OCI-LY7 (cell line): Measurements from ENCODE around the gene HEPHL1.

ENCODE experiments used
- EZH2phosphoT487 ChIP-seq: fragments of 200-600 bp; sonication (generic); IDR thresholded peaks from 2 replicates; pipeline ENCODE4 v1.6.1; 2018; ENCODE audit warnings: low read depth, borderline replicate concordance, mild to moderate bottlenecking, mixed run types, antibody characterized with exemption, low read length, moderate library complexity, mixed read lengths
- TF ChIP-seq, protein P1 (sequence below): fragments of 200-600 bp; sonication (generic); conservative IDR thresholded peaks from 2 replicates; pipeline ENCODE4 v1.5.1; 2014; ENCODE audit warnings: mild to moderate bottlenecking, antibody characterized with exemption, low read length, moderate library complexity, mixed read lengths

DNA sequence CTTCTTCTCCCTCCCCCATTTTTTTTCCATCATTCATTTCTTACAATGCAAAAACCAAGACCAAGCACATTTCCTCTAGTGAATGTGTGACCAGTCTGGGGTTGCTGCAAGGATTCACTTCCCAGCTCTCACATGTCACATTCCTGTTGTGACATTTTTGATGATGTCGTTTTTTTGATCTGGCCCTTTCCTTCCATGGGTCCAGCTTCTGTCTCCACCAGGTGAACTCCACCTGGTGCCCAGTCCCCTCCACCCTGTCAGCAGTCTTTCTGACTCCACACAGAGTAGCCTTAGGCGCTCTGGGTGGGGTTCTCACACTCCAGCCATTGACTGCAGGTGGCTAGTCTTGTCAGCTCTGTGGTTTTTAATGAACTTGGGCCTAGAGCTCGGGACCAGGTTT, 123.1 kb downstream of the HEPHL1 start:
- TF ChIP-seq, protein P1, sequence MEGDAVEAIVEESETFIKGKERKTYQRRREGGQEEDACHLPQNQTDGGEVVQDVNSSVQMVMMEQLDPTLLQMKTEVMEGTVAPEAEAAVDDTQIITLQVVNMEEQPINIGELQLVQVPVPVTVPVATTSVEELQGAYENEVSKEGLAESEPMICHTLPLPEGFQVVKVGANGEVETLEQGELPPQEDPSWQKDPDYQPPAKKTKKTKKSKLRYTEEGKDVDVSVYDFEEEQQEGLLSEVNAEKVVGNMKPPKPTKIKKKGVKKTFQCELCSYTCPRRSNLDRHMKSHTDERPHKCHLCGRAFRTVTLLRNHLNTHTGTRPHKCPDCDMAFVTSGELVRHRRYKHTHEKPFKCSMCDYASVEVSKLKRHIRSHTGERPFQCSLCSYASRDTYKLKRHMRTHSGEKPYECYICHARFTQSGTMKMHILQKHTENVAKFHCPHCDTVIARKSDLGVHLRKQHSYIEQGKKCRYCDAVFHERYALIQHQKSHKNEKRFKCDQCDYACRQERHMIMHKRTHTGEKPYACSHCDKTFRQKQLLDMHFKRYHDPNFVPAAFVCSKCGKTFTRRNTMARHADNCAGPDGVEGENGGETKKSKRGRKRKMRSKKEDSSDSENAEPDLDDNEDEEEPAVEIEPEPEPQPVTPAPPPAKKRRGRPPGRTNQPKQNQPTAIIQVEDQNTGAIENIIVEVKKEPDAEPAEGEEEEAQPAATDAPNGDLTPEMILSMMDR: no peak
- TF ChIP-seq EZH2phosphoT487: no peak
